ENCODE data around the gene ATP5MK.
A peak's percentile ranks its signal among the peaks of the same experiment; 100 is the strongest.
"Not testable (repeated sequence)": the region's sequence is repeated elsewhere in the genome, so short reads cannot be mapped to it uniquely, and the experiment has no call there.

The ATP5MK gene

DNA sequence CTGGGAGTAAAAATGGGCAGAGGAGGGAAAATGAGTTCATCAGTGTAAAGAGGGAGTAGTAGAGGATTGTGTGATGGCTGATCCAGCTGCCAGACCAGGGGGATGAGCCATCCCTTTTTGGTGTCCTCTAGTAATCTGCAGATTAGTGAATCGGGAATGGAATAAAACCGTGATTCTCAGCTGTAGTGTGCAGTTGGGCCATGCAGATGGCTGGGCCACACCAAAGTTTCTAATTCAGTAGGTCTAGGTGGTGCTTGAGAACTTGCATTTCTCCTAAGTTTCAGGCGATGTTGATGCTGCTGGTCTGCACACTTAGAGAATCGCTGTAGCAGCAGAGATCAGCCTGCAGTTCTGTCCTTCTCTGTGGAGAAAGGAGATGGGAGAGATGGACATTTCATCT is 22.8 kb upstream of the ATP5MK start:
- no peaks in the 10 kb centered on the region for H3K27me3 Mint-ChIP-seq

DNA sequence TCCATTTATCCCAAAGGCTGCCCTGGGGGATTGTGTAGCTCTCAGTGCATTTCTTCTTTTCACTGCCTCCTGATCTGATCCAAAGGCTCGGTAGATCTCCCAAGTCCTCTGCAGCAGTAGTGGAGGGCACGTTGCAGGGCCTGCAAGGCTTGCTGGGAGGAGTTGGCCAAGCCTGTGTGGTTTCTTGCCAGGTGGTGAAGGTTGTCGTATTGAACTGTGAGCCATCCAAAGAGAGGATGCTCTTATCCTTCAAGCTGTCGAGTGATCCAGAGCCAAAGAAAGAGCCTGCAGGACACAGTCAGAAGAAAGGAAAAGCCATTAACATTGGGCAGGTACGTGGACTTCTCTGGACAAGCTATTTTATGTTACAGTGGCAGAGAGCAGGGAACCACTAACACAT is 21.3 kb upstream of the ATP5MK start:
- peaks cover 86% of the 10 kb centered on the region for H3K36me3 Mint-ChIP-seq (ENCODE audit: low read depth)
- no peaks in the 10 kb centered on the region for H3K9me3 Mint-ChIP-seq

More for the DNA sequence above, 22.8 kb upstream of the ATP5MK start:
- H3K9me3 Mint-ChIP-seq = no peaks in the 10 kb centered on the region
- H3K4me3 Mint-ChIP-seq = no peak overlapping the region
- H3K27ac Mint-ChIP-seq = no peak overlapping the region
- peaks cover 87% of the 10 kb centered on the region for H3K36me3 Mint-ChIP-seq (ENCODE audit: low read depth)
- no peaks in the 10 kb centered on the region for H3K4me1 Mint-ChIP-seq (ENCODE audit: low read depth)

DNA sequence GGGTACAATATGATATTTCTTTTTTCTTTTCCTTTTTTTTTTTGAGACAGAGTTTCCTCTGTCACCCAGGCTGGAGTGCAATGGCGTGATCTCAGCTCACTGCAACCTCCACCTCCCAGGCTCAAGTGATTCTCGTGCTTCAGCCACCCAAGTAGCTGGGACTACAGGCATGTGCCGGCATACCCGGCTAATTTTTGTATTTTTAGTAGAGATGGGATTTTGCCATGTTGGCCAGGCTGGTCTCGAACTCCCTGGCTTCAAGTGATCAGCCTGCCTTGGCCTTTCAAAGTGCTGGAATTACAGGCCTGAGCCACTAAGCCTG is 20.8 kb upstream of the ATP5MK start:
- H3K36me3 Mint-ChIP-seq (ENCODE audit: low read depth) = peaks cover 81% of the 10 kb centered on the region
- not testable (repeated sequence) for H3K4me3 Mint-ChIP-seq; H3K9me3 Mint-ChIP-seq; H3K27ac Mint-ChIP-seq; H3K4me1 Mint-ChIP-seq (ENCODE audit: low read depth); H3K27me3 Mint-ChIP-seq

More for the DNA sequence above, 21.3 kb upstream of the ATP5MK start:
- no peaks in the 10 kb centered on the region for H3K27me3 Mint-ChIP-seq
- no peak overlapping the region for H3K27ac Mint-ChIP-seq
- H3K4me3 Mint-ChIP-seq = no peak overlapping the region
- H3K4me1 Mint-ChIP-seq (ENCODE audit: low read depth) = no peaks in the 10 kb centered on the region

DNA sequence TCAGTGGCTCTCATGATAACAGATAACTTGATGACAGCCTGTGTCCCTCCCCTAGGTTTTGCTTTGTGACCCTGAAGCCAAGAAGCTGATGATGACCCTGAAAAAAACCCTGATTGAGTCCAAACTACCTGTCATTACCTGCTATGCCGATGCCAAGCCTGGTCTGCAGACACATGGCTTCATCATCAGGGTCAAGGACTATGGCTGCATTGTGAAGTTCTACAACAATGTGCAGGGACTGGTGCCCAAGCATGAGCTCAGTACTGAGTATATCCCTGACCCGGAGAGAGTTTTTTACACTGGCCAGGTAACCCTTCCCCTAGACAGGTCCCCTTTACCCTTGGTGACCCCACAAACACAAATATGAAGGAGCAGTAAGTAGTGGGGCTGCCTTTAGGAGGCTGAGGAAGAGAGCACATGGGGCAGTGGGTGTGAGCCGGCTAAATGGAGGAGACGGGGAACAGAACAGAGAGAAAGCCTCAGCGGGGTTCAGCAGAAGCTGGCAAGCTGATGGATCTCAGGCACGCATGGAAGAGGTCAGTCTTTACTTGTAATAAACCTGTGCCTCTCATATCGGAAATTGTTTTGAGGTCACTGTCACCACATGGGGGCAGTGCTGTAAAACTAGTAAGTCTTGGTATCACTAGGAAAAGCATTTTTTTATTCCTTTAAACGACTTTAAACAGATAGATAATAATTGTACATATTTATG is 20.3 kb upstream of the ATP5MK start:
- Mint-ChIP-seq H3K27me3 (no peaks in the 10 kb centered on the region), H3K36me3 (ENCODE audit: low read depth) (peaks cover 80% of the 10 kb centered on the region), H3K4me1 (ENCODE audit: low read depth) (no peaks in the 10 kb centered on the region), H3K27ac (no peak overlapping the region), H3K4me3 (no peak overlapping the region), H3K9me3 (no peaks in the 10 kb centered on the region)

DNA sequence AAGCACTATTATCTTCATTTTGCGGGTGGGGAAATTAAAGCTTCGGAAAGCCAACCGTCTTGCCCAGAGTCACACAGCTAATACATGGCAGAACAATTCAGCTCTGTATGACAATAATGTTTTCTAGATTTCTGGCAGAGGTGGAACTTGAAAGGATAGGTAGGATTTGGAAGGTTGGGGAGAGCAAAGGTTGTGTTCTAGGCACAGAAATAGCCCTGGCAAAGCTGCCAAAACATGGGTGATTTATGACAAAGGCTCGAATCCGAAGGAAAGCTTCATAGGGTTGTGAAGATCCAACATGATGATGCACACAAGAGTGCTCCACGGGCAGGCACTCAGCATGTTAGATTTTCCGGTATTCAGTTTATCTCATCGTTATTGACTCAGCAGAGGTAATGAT is 19.3 kb upstream of the ATP5MK start:
- H3K4me1 Mint-ChIP-seq (ENCODE audit: low read depth) = no peaks in the 10 kb centered on the region
- H3K36me3 Mint-ChIP-seq (ENCODE audit: low read depth) = peaks cover 75% of the 10 kb centered on the region
- no peaks in the 10 kb centered on the region for H3K9me3 Mint-ChIP-seq
- no peak overlapping the region for H3K4me3 Mint-ChIP-seq
- H3K27ac Mint-ChIP-seq = no peak overlapping the region
- no peaks in the 10 kb centered on the region for H3K27me3 Mint-ChIP-seq

DNA sequence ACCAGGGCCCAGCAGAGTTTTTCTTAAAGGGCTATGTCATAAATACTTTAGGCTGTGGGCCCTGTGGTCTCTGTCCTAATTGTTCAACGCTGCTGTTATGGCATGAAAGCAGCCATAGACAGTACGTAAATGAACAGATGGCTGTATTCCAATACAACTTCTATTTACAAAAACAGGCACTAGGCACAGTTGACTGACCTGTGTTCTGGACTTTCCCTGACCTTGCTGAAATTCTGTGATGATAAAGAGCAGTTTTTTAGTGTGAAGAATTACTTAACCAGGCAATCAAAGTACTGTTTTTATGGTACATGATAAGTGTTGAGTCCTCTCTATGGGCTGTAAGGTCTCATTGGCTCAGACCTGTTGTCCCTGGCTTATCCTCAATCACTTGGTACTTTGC is 17.3 kb upstream of the ATP5MK start:
- H3K27ac Mint-ChIP-seq = no peak overlapping the region
- peaks cover 70% of the 10 kb centered on the region for H3K36me3 Mint-ChIP-seq (ENCODE audit: low read depth)

DNA sequence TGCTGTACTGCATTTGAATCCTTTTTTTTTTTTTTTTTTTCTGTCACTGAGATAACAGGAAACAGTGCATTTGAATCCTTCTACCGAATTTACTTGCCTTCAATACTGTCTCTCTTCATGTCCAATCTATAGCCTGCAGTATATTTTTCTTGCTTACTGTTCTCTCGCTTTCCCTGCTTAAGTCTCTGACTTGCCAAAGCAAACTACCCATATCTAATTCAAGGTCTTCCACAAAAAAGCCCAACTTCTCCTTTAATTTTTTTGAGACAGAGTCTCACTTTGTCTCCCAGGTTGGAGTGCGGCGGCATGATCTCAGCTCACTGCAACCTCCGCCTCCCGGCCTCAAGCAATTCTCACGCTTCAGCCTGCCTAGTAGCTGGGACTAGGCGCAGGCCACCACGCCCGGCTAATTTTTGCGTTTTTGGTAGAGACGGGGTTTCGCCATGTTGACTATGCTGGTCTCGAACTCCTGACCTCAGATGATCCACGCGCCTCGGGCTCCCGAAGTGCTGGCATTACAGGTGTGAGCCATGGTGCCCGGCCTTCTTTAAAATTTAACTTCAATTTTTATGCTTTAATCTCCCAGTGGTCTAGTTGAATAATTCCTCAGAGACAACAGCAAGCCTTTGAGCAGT is 1.0 kb upstream of the ATP5MK start:
- H3K27me3 Mint-ChIP-seq = no peaks in the 10 kb centered on the region
- H3K4me3 Mint-ChIP-seq = peak overlapping the region; percentile 94
- H3K27ac Mint-ChIP-seq = peak overlapping the region; percentile 96
- no peaks in the 10 kb centered on the region for H3K9me3 Mint-ChIP-seq
- peaks cover 80% of the 10 kb centered on the region for H3K36me3 Mint-ChIP-seq (ENCODE audit: low read depth)
- H3K4me1 Mint-ChIP-seq (ENCODE audit: low read depth) = peaks cover 67% of the 10 kb centered on the region

More for the DNA sequence above, 17.3 kb upstream of the ATP5MK start:
- H3K27me3 Mint-ChIP-seq = no peaks in the 10 kb centered on the region
- H3K4me1 Mint-ChIP-seq (ENCODE audit: low read depth) = no peaks in the 10 kb centered on the region
- no peaks in the 10 kb centered on the region for H3K9me3 Mint-ChIP-seq
- H3K4me3 Mint-ChIP-seq = no peak overlapping the region

DNA sequence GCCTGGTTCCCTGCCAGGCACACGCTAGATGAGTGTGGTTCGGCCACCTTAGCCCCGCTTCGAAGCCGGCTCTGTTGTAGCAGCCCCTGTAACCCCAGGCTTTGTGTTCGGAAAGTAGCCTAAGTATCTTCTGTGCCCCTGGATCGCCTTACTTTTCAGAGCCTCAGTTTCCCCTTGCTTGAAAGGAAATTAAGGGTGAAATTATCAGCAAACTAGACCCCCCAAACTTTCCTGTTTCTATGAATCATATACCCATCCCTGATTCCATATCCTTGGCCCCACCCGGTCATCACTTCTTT is 463 bp upstream of the ATP5MK start:
- H3K36me3 Mint-ChIP-seq (ENCODE audit: low read depth) = peaks cover 78% of the 10 kb centered on the region
- H3K4me1 Mint-ChIP-seq (ENCODE audit: low read depth) = peaks cover 67% of the 10 kb centered on the region

DNA sequence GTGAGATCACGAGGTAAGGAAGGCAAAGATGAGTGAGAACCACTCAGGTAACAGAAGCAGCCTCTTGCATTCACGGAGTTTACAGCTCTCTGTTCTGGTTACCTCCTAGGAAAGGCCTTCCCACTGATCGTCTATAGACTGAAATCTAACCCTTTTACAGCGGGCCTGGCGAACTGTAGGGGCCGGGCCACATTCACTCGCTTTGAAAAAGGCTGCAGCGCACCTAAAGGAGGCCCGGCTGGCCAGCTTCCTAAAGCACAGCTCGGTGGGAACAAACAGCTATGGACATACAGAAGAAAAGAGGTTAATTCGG is 565 bp downstream of the ATP5MK start:
- H3K4me1 Mint-ChIP-seq (ENCODE audit: low read depth) = peaks cover 67% of the 10 kb centered on the region

More for the DNA sequence above, 463 bp upstream of the ATP5MK start:
- Mint-ChIP-seq H3K9me3 (no peaks in the 10 kb centered on the region), H3K27me3 (no peaks in the 10 kb centered on the region), H3K27ac (peak overlapping the region; percentile 96), H3K4me3 (peak overlapping the region; percentile 94)

DNA sequence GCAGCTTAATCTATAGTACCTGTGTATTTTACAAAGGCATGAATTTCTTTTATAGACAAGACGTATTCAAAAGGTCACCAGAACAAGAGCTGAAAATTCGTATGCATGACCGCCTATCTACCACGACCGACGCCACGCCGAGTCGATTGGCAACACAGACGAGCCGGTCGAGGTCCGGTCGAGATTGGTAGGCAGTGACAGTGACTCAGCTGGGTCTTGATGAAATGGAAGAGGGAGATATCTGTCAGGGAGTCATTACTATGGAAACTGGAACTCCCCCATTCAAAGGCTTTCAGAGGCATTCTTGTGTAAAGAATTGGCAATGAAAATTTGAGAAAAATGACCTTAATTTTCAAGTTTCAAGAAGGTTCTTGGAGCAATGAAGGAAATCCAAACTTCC is 2.1 kb downstream of the ATP5MK start:
- Mint-ChIP-seq H3K4me3 (peak overlapping the region; percentile 56), H3K9me3 (no peaks in the 10 kb centered on the region), H3K4me1 (ENCODE audit: low read depth) (peaks cover 61% of the 10 kb centered on the region), H3K27me3 (no peaks in the 10 kb centered on the region), H3K27ac (peak overlapping the region; percentile 89), H3K36me3 (ENCODE audit: low read depth) (peaks cover 62% of the 10 kb centered on the region)

More for the DNA sequence above, 565 bp downstream of the ATP5MK start:
- Mint-ChIP-seq H3K9me3 (no peaks in the 10 kb centered on the region), H3K4me3 (peak overlapping the region; percentile 94), H3K27ac (peak overlapping the region; percentile 96), H3K27me3 (no peaks in the 10 kb centered on the region), H3K36me3 (ENCODE audit: low read depth) (peaks cover 73% of the 10 kb centered on the region)

DNA sequence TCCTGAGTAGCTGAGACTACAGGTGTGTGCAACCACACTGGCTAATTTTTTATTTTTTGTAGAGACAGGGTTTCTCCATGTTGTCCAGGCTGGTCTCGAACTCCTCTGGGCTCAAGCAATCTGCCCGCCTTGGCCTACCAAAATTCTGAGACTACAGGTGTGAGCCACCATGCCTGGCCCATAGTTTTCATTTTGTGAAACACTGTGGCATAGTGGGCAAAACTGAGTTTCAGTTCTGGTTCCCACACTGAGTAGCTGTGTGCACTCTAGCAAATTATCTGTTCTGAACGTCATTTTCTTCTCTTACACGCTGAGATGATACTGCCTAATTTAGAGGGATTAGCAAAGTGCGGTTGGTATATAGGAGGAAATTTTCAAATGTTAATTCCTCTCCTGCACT is 13.5 kb downstream of the ATP5MK start:
- Mint-ChIP-seq H3K36me3 (ENCODE audit: low read depth) (peaks cover 59% of the 10 kb centered on the region), H3K4me3 (no peak overlapping the region), H3K27me3 (no peaks in the 10 kb centered on the region), H3K27ac (no peak overlapping the region), H3K4me1 (ENCODE audit: low read depth) (no peaks in the 10 kb centered on the region), H3K9me3 (no peaks in the 10 kb centered on the region)

DNA sequence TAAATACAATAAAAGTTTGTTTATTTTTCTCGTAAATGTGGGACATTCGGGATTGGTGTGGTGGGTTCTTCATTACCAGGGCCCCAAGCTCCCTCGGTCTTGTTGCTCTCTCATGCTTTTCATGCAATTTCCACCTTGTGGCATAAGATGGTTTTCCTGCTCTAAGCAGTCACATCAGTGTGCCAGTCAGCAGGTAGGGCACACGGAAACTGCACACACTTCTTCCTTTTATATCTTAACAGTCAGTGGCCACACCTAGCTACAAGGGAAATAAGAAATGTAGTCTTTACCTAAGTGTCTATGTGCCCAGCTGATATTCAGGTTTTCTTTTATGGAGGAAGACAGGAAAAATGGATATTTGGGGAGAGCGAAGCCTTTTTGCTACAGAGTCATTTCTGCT is 22.0 kb downstream of the ATP5MK start:
- no peak overlapping the region for H3K27ac Mint-ChIP-seq
- H3K27me3 Mint-ChIP-seq = no peaks in the 10 kb centered on the region
- peaks cover 39% of the 10 kb centered on the region for H3K36me3 Mint-ChIP-seq (ENCODE audit: low read depth)
- H3K9me3 Mint-ChIP-seq = no peaks in the 10 kb centered on the region
- no peak overlapping the region for H3K4me3 Mint-ChIP-seq
- H3K4me1 Mint-ChIP-seq (ENCODE audit: low read depth) = peaks cover 17% of the 10 kb centered on the region

DNA sequence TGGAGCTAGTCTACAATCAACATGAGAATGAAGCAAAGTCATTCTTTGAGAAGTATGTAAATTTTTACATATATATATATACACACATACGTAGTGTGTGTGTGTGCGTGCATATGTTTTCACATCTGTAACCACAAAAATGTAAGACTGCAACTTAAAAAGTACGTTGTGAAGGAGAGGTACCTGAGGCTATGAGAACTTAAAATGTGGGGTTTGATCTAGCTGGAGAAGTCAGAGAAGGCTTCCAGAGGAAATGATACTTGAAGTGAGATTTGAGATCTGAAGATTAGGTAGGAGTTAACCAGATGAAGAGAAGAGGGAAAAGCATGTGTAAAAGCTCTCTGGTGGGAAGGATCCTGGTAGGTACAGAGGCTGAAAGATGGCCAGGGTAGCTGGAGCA is 22.7 kb downstream of the ATP5MK start:
- peaks cover 37% of the 10 kb centered on the region for H3K36me3 Mint-ChIP-seq (ENCODE audit: low read depth)
- peak overlapping the region; percentile 16 for H3K27ac Mint-ChIP-seq
- H3K4me3 Mint-ChIP-seq = no peak overlapping the region
- H3K4me1 Mint-ChIP-seq (ENCODE audit: low read depth) = peaks cover 22% of the 10 kb centered on the region
- no peaks in the 10 kb centered on the region for H3K27me3 Mint-ChIP-seq
- H3K9me3 Mint-ChIP-seq = no peaks in the 10 kb centered on the region

DNA sequence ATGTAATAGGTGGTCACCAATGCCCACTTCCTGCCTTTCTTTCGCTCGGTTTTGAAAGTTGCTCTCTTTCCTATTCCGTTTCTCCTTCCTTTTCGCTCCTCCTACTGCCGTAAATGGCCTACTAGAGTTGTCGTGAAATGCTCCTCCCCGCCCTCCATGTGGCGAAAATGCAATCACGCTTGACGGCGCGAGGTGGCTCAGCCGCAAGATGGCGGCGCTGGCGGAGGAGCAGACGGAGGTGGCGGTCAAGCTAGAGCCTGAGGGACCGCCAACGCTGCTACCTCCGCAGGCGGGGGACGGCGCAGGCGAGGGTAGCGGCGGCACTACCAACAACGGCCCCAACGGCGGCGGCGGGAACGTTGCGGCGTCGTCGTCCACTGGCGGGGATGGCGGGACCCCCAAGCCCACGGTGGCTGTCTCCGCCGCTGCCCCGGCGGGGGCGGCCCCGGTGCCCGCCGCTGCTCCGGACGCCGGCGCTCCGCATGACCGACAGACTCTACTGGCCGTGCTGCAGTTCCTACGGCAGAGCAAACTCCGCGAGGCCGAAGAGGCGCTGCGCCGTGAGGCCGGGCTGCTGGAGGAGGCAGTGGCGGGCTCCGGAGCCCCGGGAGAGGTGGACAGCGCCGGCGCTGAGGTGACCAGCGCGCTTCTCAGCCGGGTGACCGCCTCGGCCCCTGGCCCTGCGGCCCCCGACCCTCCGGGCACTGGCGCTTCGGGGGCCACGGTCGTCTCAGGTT is 28.3 kb downstream of the ATP5MK start, which contains the start of gene TAF5:
TAF5 (plus strand) TSS at position 195 of the 737 bp plus-strand sequence; CDS start at position 209, 14 bp downstream.
- no peaks in the 10 kb centered on the region for H3K27me3 Mint-ChIP-seq
- H3K27ac Mint-ChIP-seq = peak within 1 kb of the TSS; percentile 86
- H3K4me1 Mint-ChIP-seq (ENCODE audit: low read depth) = peaks cover 26% of the 10 kb centered on the region
- H3K4me3 Mint-ChIP-seq = peak within 1 kb of the TSS; percentile 89
- no peaks in the 10 kb centered on the region for H3K9me3 Mint-ChIP-seq
- H3K36me3 Mint-ChIP-seq (ENCODE audit: low read depth) = no peaks in the 10 kb centered on the region

DNA sequence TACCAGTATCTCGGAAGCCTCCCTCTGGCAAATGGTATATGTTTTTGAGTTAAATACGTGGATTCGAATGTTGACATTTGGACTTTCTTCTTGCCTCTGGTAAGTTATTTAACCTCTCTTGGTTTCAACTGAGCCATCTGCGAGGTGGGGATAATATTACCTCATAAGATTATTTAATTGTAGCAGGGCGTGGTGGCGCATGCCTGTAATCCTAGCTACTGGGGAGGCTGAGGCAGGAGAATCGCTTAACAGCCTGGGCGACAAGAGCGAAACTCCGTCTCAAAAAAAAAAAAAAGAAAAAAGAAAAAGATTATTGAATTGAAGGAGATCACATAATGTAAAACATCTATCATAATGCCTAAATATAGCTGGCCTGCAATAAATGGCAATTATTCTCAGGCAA is 28.9 kb downstream of the ATP5MK start:
- peaks cover 26% of the 10 kb centered on the region for H3K4me1 Mint-ChIP-seq (ENCODE audit: low read depth)
- no peaks in the 10 kb centered on the region for H3K27me3 Mint-ChIP-seq
- H3K27ac Mint-ChIP-seq = peak overlapping the region; percentile 86
- H3K4me3 Mint-ChIP-seq = peak overlapping the region; percentile 86
- no peaks in the 10 kb centered on the region for H3K36me3 Mint-ChIP-seq (ENCODE audit: low read depth)
- H3K9me3 Mint-ChIP-seq = no peaks in the 10 kb centered on the region

Data from stimulated activated naive CD8-positive, alpha-beta T cell treated with anti-CD3 and anti-CD28 coated beads, Interleukin-15, Interleukin-2, amounts not matched to agents 100 ng/mL and 50 ng/mL, for 24 hours (primary cell).